KBM-7 (cell line): Measurements from ENCODE around the gene DIP2B.

ENCODE experiments used
- DNase-seq: peaks from one replicate; pipeline ENCODE4 v3.0.0-alpha.2; 2015
- in situ Hi-C: fragments of 300-500 bp; cut with MboI; formaldehyde crosslinking; loops from 2 replicates; pipeline ENCODE4 v1.14.3; 2020; ENCODE audit warnings: low sequenced_read_pairs, low pct_unique_long_range_greater_than_20kb, mixed read lengths

Gene DIP2B

GRCh38 chr12:50598321-50598862 is 93.6 kb downstream of the DIP2B start:
- in situ Hi-C loops, result no loop called here
- DNase-seq, result no peak

GRCh38 chr12:50599366-50600095 is 94.7 kb downstream of the DIP2B start:
- no peak for DNase-seq
- in situ Hi-C loops, result no loop called here

GRCh38 chr12:50600364-50600763 is 95.6 kb downstream of the DIP2B start:
- in situ Hi-C loops, result no loop called here
- DNase-seq, result no peak

- no peak for DNase-seq
- in situ Hi-C loops, result no loop called here
Observed at GRCh38 chr12:50603817-50604639, 99.2 kb downstream of the DIP2B start.

GRCh38 chr12:50604640-50604920 is 99.8 kb downstream of the DIP2B start:
- in situ Hi-C loops, result no loop called here
- DNase-seq, result no peak

GRCh38 chr12:50606675-50607375 is 102.0 kb downstream of the DIP2B start:
- in situ Hi-C loops, result no loop called here

GRCh38 chr12:50609292-50609874 is 104.6 kb downstream of the DIP2B start:
- in situ Hi-C loops, result no loop called here
- no peak for DNase-seq

More at GRCh38 chr12:50606675-50607375, 102.0 kb downstream of the DIP2B start:
- no peak for DNase-seq

GRCh38 chr12:50610171-50610570 is 105.4 kb downstream of the DIP2B start:
- no peak for DNase-seq

GRCh38 chr12:50611021-50611744 is 106.4 kb downstream of the DIP2B start:
- peak; percentile 46 for DNase-seq
- in situ Hi-C loops, result no loop called here

More at GRCh38 chr12:50610171-50610570, 105.4 kb downstream of the DIP2B start:
- in situ Hi-C loops, result no loop called here

GRCh38 chr12:50612882-50613281 is 108.1 kb downstream of the DIP2B start:
- in situ Hi-C loops, result no loop called here
- DNase-seq, result no peak

- in situ Hi-C loops, result no loop called here
- no peak for DNase-seq
Observed at GRCh38 chr12:50613463-50613862, 108.7 kb downstream of the DIP2B start.

GRCh38 chr12:50614167-50614759 is 109.5 kb downstream of the DIP2B start:
- DNase-seq, result no peak
- in situ Hi-C loops, result no loop called here

GRCh38 chr12:50615145-50615906 is 110.5 kb downstream of the DIP2B start:
- DNase-seq, result no peak
- in situ Hi-C loops, result no loop called here

GRCh38 chr12:50615907-50616296 is 111.1 kb downstream of the DIP2B start:
- no peak for DNase-seq
- in situ Hi-C loops, result no loop called here

GRCh38 chr12:50617657-50618056 is 112.9 kb downstream of the DIP2B start:
- in situ Hi-C loops, result no loop called here
- no peak for DNase-seq

- in situ Hi-C loops, result no loop called here
- DNase-seq, result no peak
Observed at GRCh38 chr12:50618864-50619609, 114.3 kb downstream of the DIP2B start.

- in situ Hi-C loops, result no loop called here
- DNase-seq, result no peak
Observed at GRCh38 chr12:50619610-50619958, 114.8 kb downstream of the DIP2B start.
